ENCODE data around the gene ERCC6L2.

ERCC6L2 gene

DNA sequence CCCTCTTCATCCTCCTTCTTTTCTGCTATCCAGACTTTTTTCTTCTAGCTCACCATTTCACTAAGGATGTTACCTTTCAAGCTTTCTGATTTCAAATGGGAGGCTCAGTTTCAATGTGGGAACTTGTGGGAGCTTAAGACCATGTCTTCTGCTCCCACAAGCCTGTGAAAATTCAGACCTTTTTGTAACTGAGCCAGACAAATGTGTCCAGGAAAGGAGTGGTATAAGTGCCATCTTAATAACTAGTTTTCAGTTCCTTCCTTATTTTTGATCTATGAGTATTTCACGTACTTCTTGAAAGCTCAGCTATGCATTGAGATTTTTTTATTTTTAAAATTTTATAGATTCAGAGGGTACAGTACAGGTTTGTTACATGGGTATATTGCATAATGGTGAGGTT, 4.6 kb upstream of the ERCC6L2 start:
- no peak for DNase-seq

GRCh38 chr9:95874303-95874988, 1.0 kb upstream of the ERCC6L2 start:
- DNase-seq, result peak; percentile 14 to 15

DNA sequence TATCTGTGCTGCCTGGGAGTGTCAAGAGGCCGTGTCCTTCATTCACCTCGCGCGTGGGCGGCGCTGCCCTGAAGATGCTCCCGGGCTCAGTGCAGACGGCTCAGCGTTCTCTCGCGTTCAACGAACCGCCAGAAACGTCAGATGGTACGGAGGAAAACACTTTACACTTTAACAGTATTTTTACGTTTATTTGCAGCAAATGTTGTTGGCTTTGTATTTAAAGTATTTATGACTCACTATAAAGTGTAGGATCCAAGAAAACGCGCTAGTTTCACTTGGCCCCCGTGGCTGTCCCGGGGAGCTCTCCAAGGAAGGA, 544 bp upstream of the ERCC6L2 start:
- DNase-seq, result peak in 1 of 2 experiments; percentile 34

GRCh38 chr9:95876138-95876444, 600 bp downstream of the ERCC6L2 start:
- DNase-seq, result no peak

DNA sequence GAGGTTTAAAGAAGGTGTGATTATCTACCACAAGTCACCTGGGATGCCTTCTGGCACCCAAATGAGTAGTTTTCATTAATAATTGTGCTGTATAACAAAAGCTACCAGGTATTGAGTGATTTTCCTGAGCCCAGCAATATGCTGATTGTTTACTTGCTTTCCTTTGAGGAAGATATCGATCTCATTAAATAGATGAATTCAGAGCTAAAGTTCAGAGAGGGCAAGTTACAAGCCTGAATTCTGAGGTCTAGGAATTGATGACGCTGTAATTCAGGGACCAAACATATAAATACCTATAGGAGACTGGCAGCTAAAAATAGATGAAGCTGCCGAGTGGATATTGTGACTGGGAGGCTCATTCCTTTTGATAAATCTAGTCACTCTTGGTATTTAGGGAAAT, 1.1 kb downstream of the ERCC6L2 start:
- peak in 1 of 2 experiments; percentile 10 for DNase-seq

GRCh38 chr9:95877984-95878383, 2.5 kb downstream of the ERCC6L2 start:
- no peak for DNase-seq

GRCh38 chr9:95879591-95879990, 4.1 kb downstream of the ERCC6L2 start:
- no peak for DNase-seq

GRCh38 chr9:95880021-95880690, 4.7 kb downstream of the ERCC6L2 start:
- peak in 1 of 2 experiments; percentile 1 for DNase-seq

DNA sequence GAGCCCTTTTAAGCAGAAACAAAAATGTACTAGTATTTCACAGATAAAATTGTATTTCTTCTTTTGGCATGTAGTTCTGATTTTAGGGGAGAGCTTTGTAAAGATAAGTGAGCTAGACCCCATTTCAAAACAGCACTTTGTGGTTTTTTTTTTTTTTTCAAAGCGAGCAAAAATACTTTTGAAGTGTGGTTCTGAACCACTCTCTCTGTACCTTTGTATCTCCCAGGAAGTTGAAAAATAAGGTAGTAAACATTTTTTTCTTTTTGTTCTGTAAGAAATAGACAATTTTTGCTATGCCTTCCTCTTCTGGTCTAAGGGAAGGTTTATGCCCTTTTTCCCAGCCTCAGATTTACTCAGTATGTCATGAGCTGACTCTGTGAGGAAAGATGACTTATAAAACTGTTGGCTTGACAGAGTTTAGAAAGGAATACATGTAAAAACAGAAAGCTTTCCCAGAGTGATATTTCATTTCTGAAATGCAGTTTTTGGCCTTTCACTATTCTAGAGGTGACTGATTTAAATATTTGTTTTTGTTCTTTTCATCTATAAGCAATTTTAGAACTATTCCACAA, 12.5 kb downstream of the ERCC6L2 start:
- DNase-seq, result no peak

- DNase-seq, result no peak
Observed at GRCh38 chr9:95890594-95890993, 15.1 kb downstream of the ERCC6L2 start.

GRCh38 chr9:95891067-95891671, 15.7 kb downstream of the ERCC6L2 start:
- no peak for DNase-seq

- no peak for DNase-seq
Observed at GRCh38 chr9:95892690-95893089, 17.2 kb downstream of the ERCC6L2 start.

- DNase-seq, result no peak
Observed at GRCh38 chr9:95896580-95896979, 21.1 kb downstream of the ERCC6L2 start.

GRCh38 chr9:95901506-95901905, 26.0 kb downstream of the ERCC6L2 start:
- peak in 1 of 2 experiments; percentile 48 for DNase-seq

DNA sequence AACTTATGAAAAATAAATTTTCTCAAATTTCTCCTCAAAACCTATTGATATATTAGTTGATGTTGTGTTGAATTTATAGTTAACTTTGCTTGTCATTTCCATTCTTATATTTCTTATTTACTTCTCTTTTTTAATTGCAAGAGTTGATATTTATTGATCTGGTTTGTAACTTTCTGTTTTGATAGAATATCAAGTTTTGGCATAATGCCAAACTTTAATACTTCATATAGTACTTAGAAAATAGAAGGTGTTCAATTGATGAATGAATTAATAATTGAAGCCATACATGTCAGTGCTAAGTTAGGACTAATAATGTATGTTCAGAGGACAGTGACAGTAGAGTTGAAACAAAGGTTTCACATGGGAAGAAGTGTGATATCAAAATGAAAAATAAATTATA, 27.9 kb downstream of the ERCC6L2 start:
- no peak for DNase-seq

- no peak for DNase-seq
Observed at GRCh38 chr9:95907794-95908193, 32.3 kb downstream of the ERCC6L2 start.

DNA sequence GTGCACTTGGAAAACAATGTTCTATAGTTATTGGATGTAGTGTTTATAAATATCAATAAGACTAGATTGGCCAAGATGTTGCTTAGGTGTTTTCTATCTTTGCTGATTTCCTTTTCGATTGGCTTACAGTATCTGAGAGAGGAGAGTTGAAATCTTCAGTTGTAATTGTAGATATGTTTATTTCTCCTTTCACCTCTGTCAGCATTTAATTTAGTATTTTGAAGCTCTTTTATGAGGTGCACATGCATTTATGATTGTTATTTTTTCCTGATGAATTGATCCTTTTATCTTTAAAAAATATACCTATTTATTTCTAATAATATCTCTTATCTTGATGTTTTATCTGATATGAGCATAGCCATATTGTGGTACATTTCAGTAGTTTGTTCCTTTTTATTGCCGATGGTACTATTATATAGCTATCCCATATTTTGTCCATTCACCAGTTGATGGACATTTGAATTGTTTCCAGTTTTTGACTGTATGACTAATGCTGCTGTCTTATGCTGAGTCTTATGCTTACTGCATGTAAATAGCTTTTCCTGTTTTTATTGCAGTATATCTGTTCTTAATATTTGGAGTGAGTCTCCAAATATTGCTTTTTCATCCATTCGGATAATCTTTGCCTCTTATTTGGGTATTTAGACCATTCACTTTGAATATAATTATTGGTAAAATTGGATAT, 34.7 kb downstream of the ERCC6L2 start:
- no peak for DNase-seq

DNA sequence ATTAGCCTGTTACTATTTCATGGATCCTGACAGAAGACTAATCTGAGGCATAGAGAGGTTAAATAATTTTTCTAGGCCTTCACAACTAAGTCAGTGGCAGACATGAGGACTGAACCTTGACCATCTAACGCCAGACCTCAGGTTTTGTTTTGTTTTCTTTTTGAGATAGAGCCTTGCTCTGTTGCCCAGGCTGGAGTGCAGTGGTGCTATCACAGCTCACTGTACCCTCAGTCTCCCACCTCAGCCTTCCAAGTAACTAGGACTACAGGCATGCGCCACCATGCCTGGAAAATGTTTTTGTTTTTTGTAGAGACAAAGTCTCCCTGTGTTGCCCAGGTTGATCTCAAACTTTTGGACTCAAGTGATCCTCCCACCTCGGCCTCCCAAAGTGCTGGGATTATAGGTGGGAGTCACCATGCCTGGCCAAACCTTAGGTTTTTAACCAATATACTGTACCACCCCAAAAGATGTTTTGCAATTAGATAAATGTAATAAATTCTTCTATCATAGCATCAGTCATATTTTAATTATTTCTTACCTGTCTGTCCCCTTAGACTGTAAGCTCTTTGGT, 35.4 kb downstream of the ERCC6L2 start:
- DNase-seq, result no peak

DNA sequence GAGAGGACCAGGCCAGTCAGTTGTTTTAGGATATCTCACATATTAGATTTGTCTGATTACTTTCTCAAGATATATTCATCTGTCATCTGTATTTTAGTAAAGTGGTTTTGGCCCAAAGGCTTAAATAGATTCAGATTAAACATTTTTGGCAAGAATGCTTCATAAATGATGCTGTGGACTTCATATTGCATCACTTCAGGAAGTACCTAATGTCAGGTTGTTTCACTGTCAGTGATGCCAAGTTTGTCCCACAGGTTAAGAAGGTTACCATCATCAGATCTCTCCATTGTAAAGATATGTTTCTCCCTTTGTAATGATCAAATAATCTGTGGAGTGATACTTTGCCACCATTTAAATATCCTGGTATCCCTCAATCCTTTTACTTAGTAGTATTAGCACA, 37.3 kb downstream of the ERCC6L2 start:
- no peak for DNase-seq

GRCh38 chr9:95920017-95920416, 44.5 kb downstream of the ERCC6L2 start:
- DNase-seq, result no peak

- no peak for DNase-seq
Observed at GRCh38 chr9:95923794-95924193, 48.3 kb downstream of the ERCC6L2 start.

GRCh38 chr9:95924987-95925386, 49.5 kb downstream of the ERCC6L2 start:
- no peak for DNase-seq

- no peak for DNase-seq
Observed at GRCh38 chr9:95927271-95928004, 51.9 kb downstream of the ERCC6L2 start.
